Ectodermal cell (in vitro differentiated cells): ENCODE results near the gene DLAT.
"Not testable (repeated sequence)": the region's sequence is repeated elsewhere in the genome, so short reads cannot be mapped to it uniquely, and the experiment has no call there.

Experiments used
- H3K27ac ChIP-seq: 2 replicates; pipeline ENCODE4 v1.7.0; 2013; ENCODE audit warnings: mild to moderate bottlenecking, low read depth, low read length; ENCODE audit not compliant: insufficient read depth, poor library complexity, severe bottlenecking
- H3K27me3 ChIP-seq: 2 replicates; pipeline ENCODE4 v1.7.0; 2013; ENCODE audit warnings: mild to moderate bottlenecking, low read length; ENCODE audit not compliant: insufficient read depth, control insufficient read depth, poor library complexity, severe bottlenecking
- H3K36me3 ChIP-seq: one replicate; pipeline ENCODE4 v1.7.0; 2013; ENCODE audit warnings: low read length; ENCODE audit not compliant: control insufficient read depth, insufficient read depth
- H3K4me1 ChIP-seq: one replicate; pipeline ENCODE4 v1.7.0; 2013; ENCODE audit warnings: low read length; ENCODE audit not compliant: control insufficient read depth, insufficient read depth
- H3K4me3 ChIP-seq: 2 replicates; pipeline ENCODE4 v1.7.0; 2013; ENCODE audit warnings: low read depth, low read length, control low read depth; ENCODE audit not compliant: insufficient read depth
- H3K9me3 ChIP-seq: 2 replicates; pipeline ENCODE4 v1.7.0; 2013; ENCODE audit warnings: mild to moderate bottlenecking, low read length, moderate library complexity; ENCODE audit not compliant: control insufficient read depth
- WGBS, 2 experiments: methylation state at CpG; one replicate each; pipeline ENCODE4 v1.1.7; 2013; ENCODE audit warnings: missing lambda C conversion rate in 2 of 2; 5-methylcytosine and 5-hydroxymethylcytosine counted together

The DLAT gene

GRCh38 chr11:112086422-112087191 is 61.4 kb downstream of the DLAT start, which contains the start of the genes SDHD and TIMM8B:
Gene SDHD, plus strand, starts transcription at chr11:112086873. Its CDS starts 35 bp downstream, at chr11:112086908.
Gene TIMM8B, minus strand, starts transcription at chr11:112086756. Its CDS starts 33 bp downstream, at chr11:112086723.
- 0% methylated on average over 45 of the region's 45 CpGs for WGBS, 2 experiments
- Histone ChIP-seq H3K4me3 (peak within 1 kb of the TSS; percentile 99), H3K27me3 (no peaks in the 10 kb centered on the region), H3K36me3 (peaks cover 29% of the 10 kb centered on the region), H3K27ac (peak within 1 kb of the TSS; percentile 19), H3K9me3 (no peaks in the 10 kb centered on the region), H3K4me1 (peaks cover 9% of the 10 kb centered on the region)

GRCh38 chr11:112087212-112087611 is 62.0 kb downstream of the DLAT start:
- Histone ChIP-seq H3K27me3 (no peaks in the 10 kb centered on the region), H3K27ac (peak overlapping the region; percentile 19), H3K4me1 (peaks cover 9% of the 10 kb centered on the region), H3K9me3 (no peaks in the 10 kb centered on the region), H3K4me3 (peak overlapping the region; percentile 99), H3K36me3 (peaks cover 29% of the 10 kb centered on the region)
- WGBS, 2 experiments, result 22 to 23% methylated on average over 10 of the region's 10 CpGs

GRCh38 chr11:112095302-112095701 is 70.1 kb downstream of the DLAT start:
- not testable (repeated sequence) for H3K4me1 ChIP-seq, H3K9me3 ChIP-seq, H3K4me3 ChIP-seq, H3K27ac ChIP-seq, H3K27me3 ChIP-seq
- WGBS, 2 experiments, result 92% methylated on average over 1 of the region's 2 CpGs; no CpG with 5 or more reads in 1 of the 2 experiments
- peaks cover 23% of the 10 kb centered on the region for H3K36me3 ChIP-seq

GRCh38 chr11:112096194-112096593 is 71.0 kb downstream of the DLAT start:
- Histone ChIP-seq H3K4me3 (no peak overlapping the region), H3K27me3 (no peaks in the 10 kb centered on the region), H3K27ac (no peak overlapping the region), H3K4me1 (no peaks in the 10 kb centered on the region), H3K9me3 (no peaks in the 10 kb centered on the region), H3K36me3 (peaks cover 21% of the 10 kb centered on the region)

GRCh38 chr11:112097734-112098528 is 72.7 kb downstream of the DLAT start:
- H3K27ac ChIP-seq, result no peak overlapping the region
- no peaks in the 10 kb centered on the region for H3K9me3 ChIP-seq
- WGBS, 2 experiments, result 91 to 95% methylated on average over 11 of the region's 11 CpGs
- H3K36me3 ChIP-seq, result peaks cover 13% of the 10 kb centered on the region
- H3K4me1 ChIP-seq, result no peaks in the 10 kb centered on the region
- H3K27me3 ChIP-seq, result no peaks in the 10 kb centered on the region
- no peak overlapping the region for H3K4me3 ChIP-seq

GRCh38 chr11:112100462-112100861 is 75.3 kb downstream of the DLAT start:
- H3K9me3 ChIP-seq, result no peaks in the 10 kb centered on the region
- peaks cover 4% of the 10 kb centered on the region for H3K36me3 ChIP-seq
- H3K4me3 ChIP-seq, result no peak overlapping the region
- no peaks in the 10 kb centered on the region for H3K27me3 ChIP-seq
- 88 to 93% methylated on average over 2 of the region's 2 CpGs for WGBS, 2 experiments
- no peaks in the 10 kb centered on the region for H3K4me1 ChIP-seq
- H3K27ac ChIP-seq, result no peak overlapping the region

GRCh38 chr11:112103446-112103845 is 78.2 kb downstream of the DLAT start:
- WGBS, 2 experiments, result 93 to 94% methylated on average over 6 of the region's 6 CpGs
- Histone ChIP-seq H3K9me3 (no peaks in the 10 kb centered on the region), H3K4me1 (no peaks in the 10 kb centered on the region), H3K27me3 (no peaks in the 10 kb centered on the region), H3K4me3 (no peak overlapping the region), H3K27ac (no peak overlapping the region), H3K36me3 (no peaks in the 10 kb centered on the region)

GRCh38 chr11:112106070-112106469 is 80.9 kb downstream of the DLAT start:
- WGBS, 2 experiments, result 93 to 96% methylated on average over 8 of the region's 8 CpGs
- Histone ChIP-seq H3K27ac (no peak overlapping the region), H3K9me3 (no peaks in the 10 kb centered on the region), H3K4me1 (no peaks in the 10 kb centered on the region), H3K36me3 (no peaks in the 10 kb centered on the region), H3K4me3 (no peak overlapping the region), H3K27me3 (no peaks in the 10 kb centered on the region)
